Fibroblast of the aortic adventitia (primary cell): ENCODE data around the gene CLIC3. TPM values are rescaled to one million over a fixed set of nuclear protein-coding genes. Genes with fewer than 3 reads are reported as not detected.

Experiments
- DNase-seq: peaks from one replicate; pipeline ENCODE4 v3.0.0-alpha.2; 2010; ENCODE audit warnings: low read depth
- H3K4me3 ChIP-seq: 2 replicates; pipeline ENCODE4 v1.5.1; 2011; ENCODE audit warnings: low read depth, mild to moderate bottlenecking, control low read depth, low read length, moderate library complexity
- total RNA-seq: library from RNA; depleted of rRNA; stranded (reverse); fragments of >200 nt; gene quantifications from 2 replicates; pipeline ENCODE4 v1.2.3, GENCODE V29; 2012; ENCODE audit warnings: low replicate concordance
- TF ChIP-seq, protein P1 (sequence below): IDR thresholded peaks from 2 replicates; pipeline ENCODE4 v1.5.1; 2011; ENCODE audit warnings: mild to moderate bottlenecking, low read length, control low read depth, inconsistent platforms; ENCODE audit not compliant: insufficient read depth

The CLIC3 gene
- total RNA-seq, 1 donor, result 5.2 TPM

DNA sequence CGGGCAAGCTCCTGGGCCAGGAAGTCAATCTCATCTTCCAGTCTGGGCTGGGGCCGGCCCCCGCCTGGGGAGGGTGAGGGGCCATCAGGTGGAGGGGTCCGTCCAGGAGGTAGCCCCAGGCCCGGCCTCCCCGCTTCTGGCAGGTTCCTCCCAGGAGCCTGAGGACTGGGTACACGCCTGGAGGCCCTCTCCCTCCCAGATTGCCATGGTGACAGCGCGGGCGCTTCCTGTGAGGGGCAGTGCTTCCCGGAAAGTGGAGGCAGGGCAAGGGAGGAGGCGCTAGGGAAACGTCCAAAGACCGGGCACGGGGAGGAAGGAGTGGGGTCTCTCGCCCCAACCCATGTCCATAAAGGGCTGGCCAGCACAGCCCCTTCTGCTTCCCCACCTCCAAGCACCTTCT lies 44.8 kb upstream of the CLIC3 start:
- TF ChIP-seq, protein P1, sequence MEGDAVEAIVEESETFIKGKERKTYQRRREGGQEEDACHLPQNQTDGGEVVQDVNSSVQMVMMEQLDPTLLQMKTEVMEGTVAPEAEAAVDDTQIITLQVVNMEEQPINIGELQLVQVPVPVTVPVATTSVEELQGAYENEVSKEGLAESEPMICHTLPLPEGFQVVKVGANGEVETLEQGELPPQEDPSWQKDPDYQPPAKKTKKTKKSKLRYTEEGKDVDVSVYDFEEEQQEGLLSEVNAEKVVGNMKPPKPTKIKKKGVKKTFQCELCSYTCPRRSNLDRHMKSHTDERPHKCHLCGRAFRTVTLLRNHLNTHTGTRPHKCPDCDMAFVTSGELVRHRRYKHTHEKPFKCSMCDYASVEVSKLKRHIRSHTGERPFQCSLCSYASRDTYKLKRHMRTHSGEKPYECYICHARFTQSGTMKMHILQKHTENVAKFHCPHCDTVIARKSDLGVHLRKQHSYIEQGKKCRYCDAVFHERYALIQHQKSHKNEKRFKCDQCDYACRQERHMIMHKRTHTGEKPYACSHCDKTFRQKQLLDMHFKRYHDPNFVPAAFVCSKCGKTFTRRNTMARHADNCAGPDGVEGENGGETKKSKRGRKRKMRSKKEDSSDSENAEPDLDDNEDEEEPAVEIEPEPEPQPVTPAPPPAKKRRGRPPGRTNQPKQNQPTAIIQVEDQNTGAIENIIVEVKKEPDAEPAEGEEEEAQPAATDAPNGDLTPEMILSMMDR, result no peak
- H3K4me3 ChIP-seq, result no peak overlapping the region

DNA sequence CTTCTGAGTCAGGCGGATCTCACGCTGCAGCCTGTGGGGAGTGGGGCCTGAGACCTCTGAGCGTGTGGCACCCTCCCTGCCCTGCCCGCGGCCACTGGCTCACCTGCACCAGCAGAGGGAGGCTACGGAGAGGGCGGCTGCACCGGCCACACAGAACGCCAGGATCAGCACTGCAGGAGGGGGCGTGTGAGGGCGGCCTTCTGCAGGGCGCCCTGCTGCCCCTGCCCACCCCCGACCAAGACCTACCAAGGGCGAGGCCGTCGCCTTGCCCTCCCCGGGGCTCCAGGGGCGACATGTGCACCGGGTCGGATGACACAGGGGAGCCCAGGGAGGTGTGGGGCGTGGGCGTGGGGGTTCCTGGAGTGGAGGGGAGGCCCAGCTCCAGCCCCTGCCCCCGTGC lies 44.2 kb upstream of the CLIC3 start:
- TF ChIP-seq, protein P1, result no peak
- no peak overlapping the region for H3K4me3 ChIP-seq
- no peak for DNase-seq

More for the DNA sequence above, 44.8 kb upstream of the CLIC3 start:
- DNase-seq, result no peak

DNA sequence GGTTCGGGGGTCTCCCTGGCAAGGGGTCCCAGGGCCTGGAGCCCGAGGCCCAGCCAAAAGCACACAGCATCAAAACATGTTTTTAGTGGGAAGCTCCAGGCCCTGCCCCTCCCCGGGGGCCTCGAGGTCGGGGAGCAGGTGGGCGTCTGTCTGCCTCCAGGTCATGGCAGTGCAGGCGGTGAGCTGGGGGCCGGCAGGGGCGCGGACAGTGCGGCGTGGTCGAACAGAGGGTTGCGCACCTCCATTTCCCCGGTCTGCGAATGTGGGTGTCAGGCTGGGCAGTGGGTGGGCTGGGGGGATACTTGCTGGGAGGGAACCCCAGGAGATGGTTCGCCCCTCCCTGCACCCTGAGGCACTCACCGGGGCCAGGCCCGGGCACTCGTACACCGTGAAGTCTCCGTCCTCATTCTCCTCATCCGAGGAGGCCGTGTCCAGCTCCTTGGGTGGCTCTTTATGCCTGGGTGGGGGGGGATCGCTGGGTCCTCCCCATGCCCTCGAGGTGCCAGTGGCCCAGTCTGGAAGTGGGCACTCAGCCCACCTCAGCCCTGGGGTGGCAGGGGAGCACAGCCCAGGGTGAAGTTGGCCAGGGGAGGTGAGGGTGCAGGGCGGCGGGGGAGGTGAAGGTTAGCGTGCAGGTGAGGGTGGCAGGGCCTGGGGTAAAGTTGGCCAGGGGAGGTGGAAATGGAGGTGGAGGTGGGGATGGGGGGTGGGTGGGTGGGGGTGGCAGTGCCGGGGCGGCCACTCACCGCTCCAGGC lies 43.4 kb upstream of the CLIC3 start:
- TF ChIP-seq, protein P1, result no peak
- no peak for DNase-seq

DNA sequence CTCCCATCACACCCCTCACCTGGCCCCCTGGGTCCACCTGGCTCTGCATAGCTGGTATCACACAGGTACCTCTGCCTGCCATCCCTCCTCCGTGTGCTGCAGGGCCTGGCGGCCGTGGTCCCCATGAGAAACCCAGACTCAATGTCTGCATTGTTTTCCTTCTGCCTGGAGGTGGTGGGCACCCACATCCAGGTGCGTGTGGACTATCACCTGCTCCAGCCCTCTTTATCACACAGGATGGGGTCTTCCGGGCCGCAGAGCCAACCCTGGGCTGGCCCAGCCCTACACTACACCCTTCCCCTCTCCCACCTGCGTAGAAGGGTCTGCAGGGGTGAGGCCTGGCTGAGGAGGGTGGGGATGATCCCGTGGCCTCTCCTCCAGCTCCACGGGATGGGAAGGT lies 42.5 kb upstream of the CLIC3 start:
- DNase-seq, result no peak
- no peak overlapping the region for H3K4me3 ChIP-seq
- TF ChIP-seq, protein P1, result no peak

More for the DNA sequence above, 43.4 kb upstream of the CLIC3 start:
- H3K4me3 ChIP-seq, result no peak overlapping the region

DNA sequence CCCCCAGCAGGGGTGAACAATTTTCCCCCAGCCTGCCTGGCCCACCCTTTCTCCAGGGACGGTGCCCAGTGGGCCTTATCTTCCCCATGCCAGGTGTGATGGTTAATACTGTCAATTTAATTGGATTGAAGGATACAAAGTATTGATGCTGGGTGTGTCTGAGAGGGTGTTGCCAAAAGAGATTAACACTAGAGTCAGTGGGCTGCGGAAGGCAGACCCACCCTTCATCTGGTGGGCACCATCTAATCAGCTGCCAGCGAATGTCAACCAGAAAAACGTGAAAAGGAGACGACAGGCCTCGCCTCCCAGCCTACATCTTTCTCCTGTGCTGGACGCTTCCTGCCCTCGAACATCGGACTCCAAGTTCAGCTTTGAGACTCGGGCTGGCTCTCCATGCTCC lies 41.1 kb upstream of the CLIC3 start:
- TF ChIP-seq, protein P1, result no peak
- no peak overlapping the region for H3K4me3 ChIP-seq
- DNase-seq, result no peak

DNA sequence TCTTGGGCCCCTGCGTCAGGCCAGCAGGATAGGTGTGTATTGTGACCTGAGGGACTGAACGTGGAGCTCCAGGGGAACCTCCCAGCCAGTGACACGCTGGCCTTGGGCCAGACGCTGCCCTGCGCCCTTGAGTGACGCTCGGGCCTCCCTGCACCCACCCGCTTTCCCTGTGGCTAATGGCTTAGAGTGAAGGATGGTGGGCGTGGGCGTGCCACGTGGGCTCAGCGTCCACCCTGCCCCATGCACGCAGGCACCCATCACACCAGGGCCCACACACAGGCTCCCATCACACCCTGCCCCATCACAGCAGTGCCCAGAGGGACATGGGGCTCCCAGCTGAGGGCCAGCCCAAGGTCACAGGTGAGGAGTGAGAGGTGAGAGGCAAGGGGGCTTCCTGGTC lies 40.7 kb upstream of the CLIC3 start:
- TF ChIP-seq, protein P1, result no peak

DNA sequence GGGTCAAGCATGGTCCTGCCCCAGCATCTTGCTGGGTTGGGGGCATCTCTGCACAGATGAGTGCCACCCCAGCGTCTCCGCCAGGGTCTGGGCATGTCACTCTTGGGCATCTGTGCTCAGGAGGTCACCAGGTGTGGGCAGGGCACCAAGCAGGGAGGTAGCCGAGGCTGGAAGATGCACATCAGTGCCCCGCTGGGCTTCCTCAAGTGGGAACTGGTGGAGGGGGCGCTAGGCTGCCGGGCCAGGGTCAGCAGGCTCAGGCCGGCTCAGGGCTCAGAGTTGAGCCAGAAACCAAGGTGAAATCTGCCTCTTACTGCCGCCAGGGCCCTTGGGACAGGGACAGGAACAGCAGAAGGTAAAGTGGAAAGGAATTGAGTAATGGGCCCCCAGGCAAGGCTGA lies 39.6 kb upstream of the CLIC3 start:
- DNase-seq, result no peak
- H3K4me3 ChIP-seq, result no peak overlapping the region
- TF ChIP-seq, protein P1, result no peak

More for the DNA sequence above, 40.7 kb upstream of the CLIC3 start:
- no peak for DNase-seq
- no peak overlapping the region for H3K4me3 ChIP-seq
